ENCODE measurements around the gene PLAC9. TPM values are rescaled to one million over a fixed set of nuclear protein-coding genes. Genes with fewer than 3 reads are reported as not detected.

Gene PLAC9
- total RNA-seq, 1 donor from 2014 or later: 103 TPM

- intact Hi-C loops (cut with DNase I): no loop called here
- DNase-seq (ENCODE audit: low spot score): no peak
- ATAC-seq: no peak
Measured at GRCh38 chr10:80194373-80195045, 62.0 kb downstream of the PLAC9 start.

Other genes starting within 250 kb of the PLAC9 start
- gene SFTPD, start 183.6 kb upstream of the PLAC9 start, total RNA-seq: 0.36 TPM
- 13.6 TPM for gene TMEM254, start 54.1 kb upstream of the PLAC9 start, total RNA-seq
- 205 TPM for gene ANXA11, start 72.8 kb downstream of the PLAC9 start, total RNA-seq
- gene MAT1A, start 156.9 kb downstream of the PLAC9 start, total RNA-seq: not detected
- gene DYDC1, start 224.0 kb downstream of the PLAC9 start, total RNA-seq: not detected
- gene DYDC2, start 224.1 kb downstream of the PLAC9 start, total RNA-seq: not detected